HG03103 (cell line): Measurements from ENCODE around the gene PRR23B.

Experiments
- ATAC-seq: cut with Tn5 transposase; IDR thresholded peaks from one replicate; pipeline ENCODE4 v1.9.1; 2021; ENCODE audit warnings: low read depth; ENCODE audit not compliant: unreplicated experiment

Gene PRR23B

GRCh38 chr3:138975351-138975750 lies 45.4 kb downstream of the PRR23B start:
- no peak for ATAC-seq

GRCh38 chr3:138974462-138974861 lies 46.3 kb downstream of the PRR23B start:
- ATAC-seq: no peak

GRCh38 chr3:138972941-138973340 lies 47.8 kb downstream of the PRR23B start:
- ATAC-seq: no peak

GRCh38 chr3:138971766-138972320 lies 48.9 kb downstream of the PRR23B start:
- ATAC-seq: no peak
